ENCODE results near the gene SEC61B. TPM values are rescaled to one million over a fixed set of nuclear protein-coding genes. Genes with fewer than 3 reads are reported as not detected.
"Not testable (repeated sequence)": the region's sequence is repeated elsewhere in the genome, so short reads cannot be mapped to it uniquely, and the experiment has no call there.

SEC61B gene
- total RNA-seq, 6 experiments from 2014 or later: 85.1 to 158 (median 131) TPM

DNA sequence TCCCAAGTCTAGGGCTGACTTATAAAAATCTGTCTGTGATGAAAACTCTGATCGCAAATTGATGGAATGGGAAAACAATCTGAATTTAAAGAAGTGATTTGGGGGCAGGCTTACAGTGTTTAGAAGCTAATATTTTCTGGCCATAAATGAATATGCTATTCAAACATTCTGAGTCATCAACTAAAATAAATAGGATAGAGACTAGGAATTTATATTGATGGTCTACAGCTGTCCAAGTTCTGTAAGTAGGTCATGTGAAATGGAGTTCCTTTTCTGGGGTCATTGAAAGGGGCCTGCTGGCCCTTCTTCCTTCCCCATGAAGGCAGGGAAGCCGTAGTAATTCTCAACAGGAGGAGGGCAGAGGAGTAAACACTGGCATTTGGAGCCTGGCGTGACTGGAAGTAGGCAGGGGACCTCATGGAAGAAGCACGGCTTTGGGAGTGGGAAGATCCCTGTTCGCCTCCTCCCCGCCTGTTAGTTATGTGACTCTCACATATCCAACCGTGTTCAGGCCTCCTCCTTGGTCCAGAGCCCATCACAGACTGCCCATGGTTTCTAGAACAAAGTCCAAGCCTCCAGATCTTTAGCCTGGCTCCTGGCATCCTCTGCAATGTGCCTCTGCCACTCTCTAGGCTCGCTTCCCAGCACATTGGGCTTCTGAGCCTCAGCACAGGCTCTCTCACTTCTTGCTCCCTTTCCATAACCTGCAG lies 32.0 kb upstream of the SEC61B start:
- no peak for ATAC-seq
- intact Hi-C loops (cut with DNase I): no loop called here
- Histone ChIP-seq H3K9me3 (no peaks in the 10 kb centered on the region), H3K4me3 (no peak overlapping the region), H3K27me3 (no peaks in the 10 kb centered on the region), H3K27ac (no peak overlapping the region), H3K4me1 (no peaks in the 10 kb centered on the region), H3K36me3 (no peaks in the 10 kb centered on the region)
- DNase-seq: no peak
- WGBS (ENCODE audit: insufficient coverage, low coverage, low lambda C conversion rate, missing lambda C conversion rate): 79% methylated on average over 1 of the region's 8 CpGs
- TF ChIP-seq POLR2A (IDR thresholded peaks at IDR 0.05): no peak
- TF ChIP-seq, protein P1, sequence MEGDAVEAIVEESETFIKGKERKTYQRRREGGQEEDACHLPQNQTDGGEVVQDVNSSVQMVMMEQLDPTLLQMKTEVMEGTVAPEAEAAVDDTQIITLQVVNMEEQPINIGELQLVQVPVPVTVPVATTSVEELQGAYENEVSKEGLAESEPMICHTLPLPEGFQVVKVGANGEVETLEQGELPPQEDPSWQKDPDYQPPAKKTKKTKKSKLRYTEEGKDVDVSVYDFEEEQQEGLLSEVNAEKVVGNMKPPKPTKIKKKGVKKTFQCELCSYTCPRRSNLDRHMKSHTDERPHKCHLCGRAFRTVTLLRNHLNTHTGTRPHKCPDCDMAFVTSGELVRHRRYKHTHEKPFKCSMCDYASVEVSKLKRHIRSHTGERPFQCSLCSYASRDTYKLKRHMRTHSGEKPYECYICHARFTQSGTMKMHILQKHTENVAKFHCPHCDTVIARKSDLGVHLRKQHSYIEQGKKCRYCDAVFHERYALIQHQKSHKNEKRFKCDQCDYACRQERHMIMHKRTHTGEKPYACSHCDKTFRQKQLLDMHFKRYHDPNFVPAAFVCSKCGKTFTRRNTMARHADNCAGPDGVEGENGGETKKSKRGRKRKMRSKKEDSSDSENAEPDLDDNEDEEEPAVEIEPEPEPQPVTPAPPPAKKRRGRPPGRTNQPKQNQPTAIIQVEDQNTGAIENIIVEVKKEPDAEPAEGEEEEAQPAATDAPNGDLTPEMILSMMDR (IDR thresholded peaks at IDR 0.05): no peak

DNA sequence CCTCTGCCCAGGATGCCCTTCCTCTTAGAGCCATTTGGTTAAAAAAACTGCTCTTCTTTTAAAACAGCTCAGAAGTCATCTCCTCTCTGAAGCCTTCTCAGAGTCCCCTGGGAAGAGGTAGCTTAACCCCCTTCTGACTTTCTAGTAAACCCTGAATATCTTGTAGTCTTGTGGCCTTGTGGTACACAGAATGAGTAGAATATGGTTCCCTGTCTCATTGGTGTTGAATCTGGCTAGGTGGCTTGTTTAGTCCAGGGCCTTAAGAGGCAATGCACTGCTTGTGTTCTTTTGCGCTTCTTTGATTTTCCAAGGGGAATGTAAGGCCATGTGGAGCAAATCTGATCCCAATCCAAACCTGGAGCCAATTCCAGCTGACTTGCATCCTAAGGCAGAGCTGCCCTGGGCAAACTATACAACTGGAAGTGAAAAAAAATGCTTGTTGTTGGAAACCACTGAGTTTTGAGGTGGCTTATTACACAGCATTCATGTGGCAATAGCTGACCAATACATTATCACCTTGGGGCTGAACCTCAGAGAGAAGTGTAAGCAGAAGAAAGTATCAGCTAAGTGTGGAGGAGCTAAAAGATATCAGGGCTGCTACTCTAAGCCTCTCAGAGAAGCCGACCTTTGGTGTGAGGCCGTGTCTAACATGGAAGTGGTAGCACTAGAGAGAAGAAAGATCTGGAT lies 31.3 kb upstream of the SEC61B start:
- DNase-seq (no peak), ATAC-seq (no peak)
- intact Hi-C loops (cut with DNase I): no loop called here
- H3K4me1 ChIP-seq: no peaks in the 10 kb centered on the region
- TF ChIP-seq, protein P1 (IDR thresholded peaks at IDR 0.05): no peak
- TF ChIP-seq POLR2A (IDR thresholded peaks at IDR 0.05): no peak
- H3K9me3 ChIP-seq: no peaks in the 10 kb centered on the region
- no peak overlapping the region for H3K4me3 ChIP-seq
- 66% methylated on average over 3 of the region's 3 CpGs for WGBS (ENCODE audit: insufficient coverage, low coverage, low lambda C conversion rate, missing lambda C conversion rate)
- H3K27me3 ChIP-seq: no peaks in the 10 kb centered on the region
- H3K27ac ChIP-seq: no peak overlapping the region
- no peaks in the 10 kb centered on the region for H3K36me3 ChIP-seq

DNA sequence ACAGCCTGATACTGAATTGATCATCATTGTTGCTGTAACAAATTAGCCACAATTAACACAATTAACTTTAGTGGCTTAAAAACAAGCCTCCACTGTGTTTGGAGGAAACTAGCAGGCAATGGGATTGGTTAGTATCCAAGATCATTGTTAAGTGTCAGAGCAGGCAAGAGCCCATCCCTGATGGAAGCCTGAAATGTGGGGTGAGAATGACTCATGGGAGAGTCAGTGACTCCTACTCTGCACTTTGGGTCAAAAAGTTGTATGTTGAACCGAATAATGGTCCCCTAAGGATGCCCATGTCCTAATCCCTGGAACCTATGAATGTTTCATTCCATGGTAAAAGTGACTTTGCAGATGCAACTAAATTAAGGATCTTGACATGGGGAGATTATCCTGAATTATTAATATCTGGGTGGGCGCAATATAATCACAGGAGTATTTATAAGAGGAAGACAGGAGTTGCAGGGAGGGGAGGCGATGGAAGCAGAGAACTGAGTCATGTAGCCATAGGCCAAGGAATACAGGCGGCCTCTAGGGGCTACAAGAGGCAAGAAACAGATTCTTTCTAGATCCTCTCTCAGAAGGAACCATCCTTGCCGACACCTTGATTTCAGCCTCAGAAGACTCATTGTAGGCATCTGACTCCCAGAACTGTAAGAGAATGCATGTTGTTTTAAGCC lies 29.2 kb upstream of the SEC61B start:
- Histone ChIP-seq H3K27me3 (no peaks in the 10 kb centered on the region), H3K9me3 (no peaks in the 10 kb centered on the region), H3K27ac (no peak overlapping the region), H3K36me3 (no peaks in the 10 kb centered on the region), H3K4me1 (no peaks in the 10 kb centered on the region), H3K4me3 (no peak overlapping the region)
- TF ChIP-seq POLR2A (IDR thresholded peaks at IDR 0.05): no peak
- TF ChIP-seq, protein P1 (IDR thresholded peaks at IDR 0.05): no peak
- no peak for ATAC-seq
- no peak for DNase-seq
- 74% methylated on average over 5 of the region's 5 CpGs for WGBS (ENCODE audit: insufficient coverage, low coverage, low lambda C conversion rate, missing lambda C conversion rate)
- intact Hi-C loops (cut with DNase I): no loop called here

DNA sequence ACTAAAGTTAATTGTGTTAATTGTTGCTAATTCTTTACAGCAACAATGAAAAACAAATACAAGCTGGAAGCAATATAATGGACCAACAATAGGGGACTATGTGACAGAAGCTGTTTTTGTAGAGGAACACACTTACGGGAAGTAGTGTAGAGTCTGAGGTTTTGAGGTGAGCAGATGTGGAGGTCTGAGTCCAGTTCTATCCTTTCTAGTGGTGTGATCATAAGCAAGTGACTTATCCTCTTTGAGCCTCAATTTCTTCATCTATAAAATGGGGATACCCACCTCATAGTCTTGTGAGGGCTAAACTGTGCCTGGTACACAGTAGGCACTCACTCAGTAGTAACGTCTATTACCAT lies 28.6 kb upstream of the SEC61B start:
- intact Hi-C loops (cut with DNase I): no loop called here
- Histone ChIP-seq H3K9me3 (no peaks in the 10 kb centered on the region), H3K4me1 (no peaks in the 10 kb centered on the region), H3K36me3 (no peaks in the 10 kb centered on the region), H3K4me3 (no peak overlapping the region), H3K27ac (no peak overlapping the region), H3K27me3 (no peaks in the 10 kb centered on the region)
- ATAC-seq (no peak), DNase-seq (no peak)
- TF ChIP-seq, protein P1 (IDR thresholded peaks at IDR 0.05): no peak
- TF ChIP-seq POLR2A (IDR thresholded peaks at IDR 0.05): no peak
- 35% methylated on average over 2 of the region's 2 CpGs for WGBS (ENCODE audit: insufficient coverage, low coverage, low lambda C conversion rate, missing lambda C conversion rate)

DNA sequence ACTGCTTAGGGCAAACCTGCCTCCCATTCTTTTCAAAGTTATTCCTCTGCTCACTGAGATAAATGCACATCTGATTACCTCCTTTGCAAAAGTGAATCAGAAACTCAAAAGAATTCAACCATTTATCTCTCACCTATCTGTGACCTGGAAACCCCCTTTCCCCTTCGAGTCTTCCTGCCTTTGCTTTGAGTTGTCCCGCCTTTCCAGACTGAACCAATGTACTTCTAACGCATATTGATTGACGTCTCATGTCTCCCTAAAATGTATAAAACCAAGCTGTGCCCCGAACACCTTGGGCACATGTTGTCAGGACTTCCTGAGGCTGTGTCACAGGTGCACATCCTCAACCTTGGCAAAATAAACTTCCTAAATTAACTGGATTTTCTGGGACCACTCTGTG lies 25.6 kb upstream of the SEC61B start:
- intact Hi-C loops (cut with DNase I); ATAC-seq; H3K9me3 ChIP-seq; H3K4me3 ChIP-seq; H3K27ac ChIP-seq; H3K4me1 ChIP-seq; DNase-seq; H3K27me3 ChIP-seq; H3K36me3 ChIP-seq: not testable (repeated sequence)
- 56% methylated on average over 5 of the region's 5 CpGs for WGBS (ENCODE audit: insufficient coverage, low coverage, low lambda C conversion rate, missing lambda C conversion rate)

Data from right lobe of liver (tissue), 6 donors.